ENCODE results near the gene BICC1. TPM values are rescaled to one million over a fixed set of nuclear protein-coding genes. Genes with fewer than 3 reads are reported as not detected.

BICC1 gene
- total and polyA plus RNA-seq, 2 of the 4 experiments (the other 2 are of a cell fraction) = 5.7 to 42.5 TPM

DNA sequence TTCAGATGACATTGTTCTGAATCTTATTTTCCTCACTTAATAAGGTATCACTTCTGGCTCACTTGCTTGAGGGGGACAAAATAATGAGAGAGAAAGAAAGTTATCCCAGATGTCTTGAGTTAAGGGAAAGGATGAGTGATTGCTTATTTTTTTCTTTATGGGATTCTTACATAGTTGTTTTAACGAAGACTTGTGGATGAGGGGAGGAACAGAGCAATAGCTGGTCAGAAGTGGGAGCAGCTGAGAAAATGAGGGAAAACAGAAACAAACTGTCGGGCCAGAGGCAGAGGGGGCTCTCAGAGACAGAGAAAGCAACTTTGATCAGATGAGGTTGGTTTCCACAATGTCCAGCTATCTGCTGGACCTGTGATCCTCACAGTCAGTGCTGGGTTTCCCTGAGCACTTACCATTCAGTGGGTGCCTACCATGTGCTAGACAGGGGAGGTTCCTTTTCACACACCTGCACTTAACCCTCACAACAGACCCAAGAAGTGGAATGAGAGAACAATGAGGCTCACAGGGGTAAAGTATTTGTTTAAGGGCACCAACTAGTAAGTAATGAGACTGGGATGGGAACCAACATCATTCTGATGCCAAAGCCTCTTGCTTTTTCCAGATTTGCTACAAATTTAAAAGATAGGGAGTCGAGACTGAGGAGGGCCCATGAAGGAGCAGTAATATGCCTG is 64.2 kb downstream of the BICC1 start:
- Histone ChIP-seq H4K8ac (ENCODE audit: low read depth in 2 of 2, low read length in 2 of 2) (peak overlapping the region; percentile 73 to 91), H4K91ac (ENCODE audit: insufficient read depth, low read depth, low read length) (peak overlapping the region; percentile 64; the same call in 1 of the 2 replicates), H3K9ac (ENCODE audit: low read depth, low read length) (peak overlapping the region; percentile 31), H2AFZ (replicated peaks; ENCODE audit: low read length, poor library complexity) (peak overlapping the region; percentile 14), H3K36me3 (ENCODE audit: control insufficient read depth, insufficient read depth, low read length) (no peaks in the 10 kb centered on the region), H3K14ac (replicated peaks; ENCODE audit: low read depth, low read length) (peak overlapping the region; percentile 77), H3K18ac (ENCODE audit: low read depth, low read length) (peak overlapping the region; percentile 99), H3K56ac (ENCODE audit: extremely low read depth, insufficient read depth, low read length) (peak overlapping the region; percentile 19; the same call in 1 of the 2 replicates), H2AK9ac (replicated peaks; ENCODE audit: low read depth, low read length, poor library complexity) (peak overlapping the region; percentile 34), H4K20me1 (ENCODE audit: insufficient read depth, low read length) (no peaks in the 10 kb centered on the region; the same call in 1 of the 2 replicates), H3K9me1 (ENCODE audit: insufficient read depth, low read length) (peaks cover 9% of the 10 kb centered on the region), H2BK120ac (ENCODE audit: low read depth, low read length) (peak overlapping the region; percentile 83), H3K79me1 (ENCODE audit: low read depth in 1 of 2, low read length in 2 of 2) (peaks cover 23 to 59% of the 10 kb centered on the region in 2 experiments), H4K5ac (ENCODE audit: low read depth, low read length) (peak overlapping the region; percentile 99), H3K4me2 (ENCODE audit: low read depth, low read length) (peak overlapping the region; percentile 89), H3K23ac (ENCODE audit: low read depth, low read length) (peak overlapping the region; percentile 68), H3K4me3 (ENCODE audit: insufficient read depth, low read depth, low read length) (no peak overlapping the region), H3K27me3 (ENCODE audit: control insufficient read depth, insufficient read depth, low read length) (no peaks in the 10 kb centered on the region), H3K4ac (ENCODE audit: low read depth, low read length) (peak overlapping the region; percentile 71; the same call in 1 of the 2 replicates), H2AK5ac (ENCODE audit: low read depth, low read length) (peak overlapping the region; percentile 88), H2BK15ac (ENCODE audit: low read depth, low read length) (peak overlapping the region; percentile 84; the same call in 2 of the 3 replicates), H3K27ac (ENCODE audit: insufficient read depth, low read length) (peak overlapping the region; percentile 98; the same call in 1 of the 2 replicates), H2BK20ac (ENCODE audit: low read depth, low read length) (peak overlapping the region; percentile 47), H3K9me3 (ENCODE audit: control insufficient read depth, insufficient read depth, low read length) (no peaks in the 10 kb centered on the region), H2BK5ac (ENCODE audit: low read depth, low read length, poor library complexity, severe bottlenecking) (peak overlapping the region; percentile 85), H3K4me1 (ENCODE audit: control insufficient read depth, insufficient read depth, low read length) (peaks cover 16% of the 10 kb centered on the region)
- in situ Hi-C loops (cut with MboI; ENCODE audit: low sequenced_read_pairs) = no loop called here
- DNase-seq = no peak
- intact Hi-C loops (cut with micrococcal nuclease) = no loop called here
- no TSS peak for BruUV-seq (replicated peaks)
- ChIA-PET POLR2A (ENCODE audit: unreplicated experiment) (interaction anchor here (0.6 kb wide), 1 partner anchor 10 kb away, joined by 3 read pairs; no protein-coding TSS in a partner anchor), CTCF (no interaction called here)
- dilution Hi-C loops (cut with HindIII; ENCODE audit: low sequenced_read_pairs, unreplicated experiment) = no loop called here
- 38% methylated on average over 1 of the region's 3 CpGs; no CpG with 5 or more reads in 1 of the 2 experiments for WGBS, 2 experiments (ENCODE audit: extremely low coverage in 2 of 2, insufficient read length in 1 of 2)
- peak; percentile 30 for ATAC-seq (ENCODE audit: low read depth)
- TF ChIP-seq MXI1 (IDR thresholded peaks at IDR 0.05; ENCODE audit: borderline replicate concordance, low read depth, low read length) (no peak), BHLHE40 (IDR thresholded peaks at IDR 0.05; ENCODE audit: low read depth, low read length) (no peak), RCOR1 (IDR thresholded peaks at IDR 0.05; ENCODE audit: insufficient replicate concordance, low read length) (no peak), POLR2A (IDR thresholded peaks at IDR 0.05; ENCODE audit: low read depth, low read length) (no peak), CHD1 (IDR thresholded peaks at IDR 0.05; ENCODE audit: low read depth, low read length) (no peak), MAFK (IDR thresholded peaks at IDR 0.05; ENCODE audit: low read depth, low read length) (no peak), CEBPB (IDR thresholded peaks at IDR 0.05; ENCODE audit: low read depth, low read length) (no peak), MAZ (IDR thresholded peaks at IDR 0.05; ENCODE audit: borderline replicate concordance, low read depth, low read length) (no peak), FOS (IDR thresholded peaks at IDR 0.05; ENCODE audit: low read depth, low read length) (no peak)
- TF ChIP-seq, protein P1, sequence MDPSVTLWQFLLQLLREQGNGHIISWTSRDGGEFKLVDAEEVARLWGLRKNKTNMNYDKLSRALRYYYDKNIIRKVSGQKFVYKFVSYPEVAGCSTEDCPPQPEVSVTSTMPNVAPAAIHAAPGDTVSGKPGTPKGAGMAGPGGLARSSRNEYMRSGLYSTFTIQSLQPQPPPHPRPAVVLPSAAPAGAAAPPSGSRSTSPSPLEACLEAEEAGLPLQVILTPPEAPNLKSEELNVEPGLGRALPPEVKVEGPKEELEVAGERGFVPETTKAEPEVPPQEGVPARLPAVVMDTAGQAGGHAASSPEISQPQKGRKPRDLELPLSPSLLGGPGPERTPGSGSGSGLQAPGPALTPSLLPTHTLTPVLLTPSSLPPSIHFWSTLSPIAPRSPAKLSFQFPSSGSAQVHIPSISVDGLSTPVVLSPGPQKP (IDR thresholded peaks at IDR 0.05; ENCODE audit: borderline replicate concordance, low read depth, low read length) = no peak
- TF ChIP-seq, protein P2, sequence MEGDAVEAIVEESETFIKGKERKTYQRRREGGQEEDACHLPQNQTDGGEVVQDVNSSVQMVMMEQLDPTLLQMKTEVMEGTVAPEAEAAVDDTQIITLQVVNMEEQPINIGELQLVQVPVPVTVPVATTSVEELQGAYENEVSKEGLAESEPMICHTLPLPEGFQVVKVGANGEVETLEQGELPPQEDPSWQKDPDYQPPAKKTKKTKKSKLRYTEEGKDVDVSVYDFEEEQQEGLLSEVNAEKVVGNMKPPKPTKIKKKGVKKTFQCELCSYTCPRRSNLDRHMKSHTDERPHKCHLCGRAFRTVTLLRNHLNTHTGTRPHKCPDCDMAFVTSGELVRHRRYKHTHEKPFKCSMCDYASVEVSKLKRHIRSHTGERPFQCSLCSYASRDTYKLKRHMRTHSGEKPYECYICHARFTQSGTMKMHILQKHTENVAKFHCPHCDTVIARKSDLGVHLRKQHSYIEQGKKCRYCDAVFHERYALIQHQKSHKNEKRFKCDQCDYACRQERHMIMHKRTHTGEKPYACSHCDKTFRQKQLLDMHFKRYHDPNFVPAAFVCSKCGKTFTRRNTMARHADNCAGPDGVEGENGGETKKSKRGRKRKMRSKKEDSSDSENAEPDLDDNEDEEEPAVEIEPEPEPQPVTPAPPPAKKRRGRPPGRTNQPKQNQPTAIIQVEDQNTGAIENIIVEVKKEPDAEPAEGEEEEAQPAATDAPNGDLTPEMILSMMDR (conservative IDR thresholded peaks at IDR 0.05; ENCODE audit: low read depth, low read length) = no peak

Measured in IMR-90 (cell line).